Endothelial cell of umbilical vein (primary cell): ENCODE results near the gene ANKRD31. TPM values are rescaled to one million over a fixed set of nuclear protein-coding genes. Genes with fewer than 3 reads are reported as not detected.

Experiments
- BruUV-seq: library from RNA; stranded (reverse); fragments of 400-500 nt; replicated peaks from 2 replicates; lab custom pipeline; 2021; lab: Mats Ljungman, UMichigan
- CTCF ChIA-PET: fragments of 300-600, 350-600 bp; sonication (Branson Sonifier 250); formaldehyde crosslinking; loops from one replicate; lab custom pipeline; 2021; ENCODE audit warnings: antibody characterized with exemption, inconsistent platforms; lab: Charles Lee
- POLR2A ChIA-PET: fragments of 300-600, 350-600 bp; sonication (Branson Sonifier 250); formaldehyde crosslinking; loops from one replicate; lab custom pipeline; 2021; ENCODE audit warnings: antibody characterized with exemption, inconsistent platforms; lab: Charles Lee
- DNase-seq: peaks from one replicate; pipeline ENCODE4 v3.0.0-alpha.2; 2011; ENCODE audit warnings: low read depth, low spot score
- FAIRE-seq: peaks from 2 replicates; lab custom pipeline; 2011; peaks lifted over from hg19 to GRCh38; lab: Jason Lieb, UNC
- H2AFZ ChIP-seq: 2 replicates; pipeline ENCODE4 v1.6.0; 2012; ENCODE audit warnings: low read depth, low read length, control low read depth, inconsistent platforms
- H3K27ac ChIP-seq: 2 replicates; pipeline ENCODE4 v1.5.1; 2011; ENCODE audit warnings: low read depth, mild to moderate bottlenecking, control low read depth, low read length, moderate library complexity; ENCODE audit not compliant: insufficient read depth
- H3K27me3 ChIP-seq, 2 experiments: 2 replicates each; pipeline versions ENCODE4 v1.6.0 to v1.6.1; 2011; ENCODE audit warnings: low read length in 2 of 2, mixed read lengths in 1 of 2; ENCODE audit not compliant: control insufficient read depth in 2 of 2, insufficient read depth in 2 of 2
- H3K36me3 ChIP-seq, 2 experiments: 2 replicates in 1 of 2; 3 replicates in 1 of 2; pipeline ENCODE4 v1.5.1; 2011; ENCODE audit warnings: low read length in 2 of 2, mild to moderate bottlenecking in 1 of 2, moderate library complexity in 1 of 2; ENCODE audit not compliant: control insufficient read depth in 2 of 2, insufficient read depth in 2 of 2; ENCODE audit errors: extremely low read depth in 1 of 2
- H3K4me1 ChIP-seq: 3 replicates; pipeline ENCODE4 v1.5.1; 2011; ENCODE audit warnings: mild to moderate bottlenecking, low read length; ENCODE audit not compliant: control insufficient read depth, insufficient read depth; ENCODE audit errors: extremely low read depth
- H3K4me2 ChIP-seq: 2 replicates; pipeline ENCODE4 v1.6.1; 2011; ENCODE audit warnings: low read length, control low read depth, mixed read lengths; ENCODE audit not compliant: insufficient read depth
- H3K4me3 ChIP-seq, 3 experiments: fragments of 200-600 bp in 1 of 3; sonication (generic), shearing (Covaris generic) in 1 of 3; replicated peaks in 1 of 3; 2 replicates each; pipeline ENCODE4 v1.5.1; 2011 to 2016; ENCODE audit warnings: control low read depth in 3 of 3, low read length in 3 of 3, mild to moderate bottlenecking in 2 of 3, inconsistent platforms in 1 of 3, low read depth in 1 of 3, moderate library complexity in 1 of 3; ENCODE audit not compliant: insufficient read depth in 1 of 3
- H3K79me2 ChIP-seq: 2 replicates; pipeline ENCODE4 v1.6.0; 2012; ENCODE audit warnings: low read length, inconsistent platforms; ENCODE audit not compliant: control insufficient read depth, insufficient read depth
- H3K9ac ChIP-seq: replicated peaks from 2 replicates; pipeline ENCODE3; 2011; ENCODE audit warnings: low read length, control low read depth; ENCODE audit not compliant: insufficient read depth; ENCODE audit errors: extremely low read depth
- H3K9me1 ChIP-seq: replicated peaks from 3 replicates; pipeline ENCODE4 v1.6.0; 2011; ENCODE audit warnings: mild to moderate bottlenecking, low read length; ENCODE audit not compliant: control insufficient read depth, insufficient read depth; ENCODE audit errors: extremely low read depth
- H3K9me3 ChIP-seq: replicated peaks from 2 replicates; pipeline ENCODE4 v1.5.1; 2012; ENCODE audit warnings: low read length, inconsistent platforms; ENCODE audit not compliant: control insufficient read depth, insufficient read depth
- H4K20me1 ChIP-seq: replicated peaks from 2 replicates; pipeline ENCODE3; 2011; ENCODE audit warnings: mild to moderate bottlenecking, low read length; ENCODE audit not compliant: control insufficient read depth, insufficient read depth; ENCODE audit errors: extremely low read depth
- CTCF ChIP-seq, 2 donors: IDR thresholded peaks; 1 replicate in 1 of 2; 2 replicates in 1 of 2; pipeline ENCODE4 v1.5.1; 2011; ENCODE audit warnings: low read length in 2 of 2, mild to moderate bottlenecking in 2 of 2, moderate library complexity in 2 of 2, control low read depth in 1 of 2, inconsistent platforms in 1 of 2, low read depth in 1 of 2; ENCODE audit not compliant: insufficient read depth in 1 of 2; ENCODE audit errors: extremely low read depth in 1 of 2
- EZH2 ChIP-seq: IDR thresholded peaks from 2 replicates; pipeline ENCODE4 v1.6.1; 2012; ENCODE audit warnings: borderline replicate concordance, low read depth, mild to moderate bottlenecking, moderate library complexity, low read length, inconsistent platforms; ENCODE audit not compliant: severe bottlenecking
- GATA2 ChIP-seq: IDR thresholded peaks from 2 replicates; pipeline ENCODE4 v1.7.0; 2011; ENCODE audit warnings: low read depth, mild to moderate bottlenecking, moderate library complexity, mixed read lengths, low read length; ENCODE audit not compliant: insufficient read length, insufficient read depth
- JUN ChIP-seq: IDR thresholded peaks from 2 replicates; pipeline ENCODE4 v1.6.1; 2011; ENCODE audit warnings: borderline replicate concordance, low read depth; ENCODE audit not compliant: insufficient read length, insufficient read depth
- MAX ChIP-seq: IDR thresholded peaks from 2 replicates; pipeline ENCODE4 v1.6.1; 2011; ENCODE audit not compliant: insufficient read depth, insufficient read length
- MYC ChIP-seq: IDR thresholded peaks from one replicate; pipeline ENCODE4 v1.6.1; 2011; ENCODE audit warnings: mild to moderate bottlenecking, low read depth, low read length
- POLR2A ChIP-seq: IDR thresholded peaks from 2 replicates; pipeline ENCODE4 v1.6.1; 2012; ENCODE audit warnings: low read depth, mild to moderate bottlenecking, control low read depth, low read length
- POLR2AphosphoS5 ChIP-seq: IDR thresholded peaks from 2 replicates; pipeline ENCODE4 v1.6.1; 2012; ENCODE audit warnings: low read depth, mild to moderate bottlenecking, control low read depth, low read length, moderate library complexity; ENCODE audit not compliant: insufficient read depth
- dilution Hi-C: fragments of 300-500 bp; cut with MboI; formaldehyde crosslinking; loops from one replicate; pipeline ENCODE4 v1.15.0; 2019; ENCODE audit warnings: low sequenced_read_pairs; ENCODE audit not compliant: extremely low pct_ligation_motif_present
- intact Hi-C: fragments of 100-400 bp; cut with micrococcal nuclease; formaldehyde crosslinking; loops from one replicate; pipeline ENCODE4 v1.10.0; 2022
- polyA plus RNA-seq, 4 experiments: library from polyadenylated mRNA; depleted of rRNA in 3 of 4; stranded (reverse) in 3 of 4; unstranded in 1 of 4; fragments of >200 nt; gene quantifications; 2 replicates each; pipeline versions ENCODE4 v1.2.1 to v1.2.3, GENCODE V29; 2011 to 2012; ENCODE audit warnings: missing spikeins in 1 of 4
- total RNA-seq: library from RNA; stranded (reverse); gene quantifications from 2 replicates; pipeline ENCODE4 v1.2.3, GENCODE V29; 2021

Gene ANKRD31
- total and polyA plus RNA-seq, 2 donors (not counting 3 experiments of a cell fraction or from before 2014, with no cell fraction given): not detected

- no peak overlapping the region for H2AFZ ChIP-seq
- no peaks in the 10 kb centered on the region for H3K4me1 ChIP-seq
- H3K4me3 ChIP-seq: no peak overlapping the region
- H3K27me3 ChIP-seq: peaks cover 0 to 1% of the 10 kb centered on the region in 2 experiments
- dilution Hi-C loops (no loop called here), intact Hi-C loops (no loop called here)
- BruUV-seq: no TSS peak
- no peaks in the 10 kb centered on the region for H3K79me2 ChIP-seq
- no peaks in the 10 kb centered on the region for H3K36me3 ChIP-seq
- no peaks in the 10 kb centered on the region for H3K9me3 ChIP-seq
- DNase-seq (no peak), FAIRE-seq (no peak)
- H3K27ac ChIP-seq: no peak overlapping the region
- no peak overlapping the region for H3K4me2 ChIP-seq
- H3K9me1 ChIP-seq: no peaks in the 10 kb centered on the region
- CTCF ChIA-PET: interaction anchor here (0.8 kb wide), 1 partner anchor 17 kb away, joined by 3 read pairs; no protein-coding TSS in a partner anchor
- TF ChIP-seq MYC: no peak
- no peak for TF ChIP-seq EZH2
- TF ChIP-seq CTCF (IDR thresholded peaks at IDR 0.05; ENCODE audit: extremely low read depth in 1 of 2, insufficient read depth in 1 of 2, low read depth in 1 of 2, low read length in 2 of 2): no peak
- TF ChIP-seq POLR2A: no peak
- no peak for TF ChIP-seq MAX
- H4K20me1 ChIP-seq: no peaks in the 10 kb centered on the region
- POLR2A ChIA-PET: no interaction called here
- H3K9ac ChIP-seq: no peak overlapping the region
Measured at GRCh38 chr5:75142566-75143136, 94.0 kb downstream of the ANKRD31 start.

GRCh38 chr5:75140277-75140676 is 96.4 kb downstream of the ANKRD31 start:
- FAIRE-seq: no peak
- intact Hi-C loops: no loop called here

More at GRCh38 chr5:75140277-75140676, 96.4 kb downstream of the ANKRD31 start:
- no peak for DNase-seq
- dilution Hi-C loops: no loop called here
- BruUV-seq: no TSS peak
- H3K9me3 ChIP-seq: no peaks in the 10 kb centered on the region
- H3K27ac ChIP-seq: no peak overlapping the region
- peaks cover 0 to 1% of the 10 kb centered on the region in 2 experiments for H3K27me3 ChIP-seq
- H4K20me1 ChIP-seq: no peaks in the 10 kb centered on the region
- H3K4me2 ChIP-seq: no peak overlapping the region
- TF ChIP-seq JUN (no peak), GATA2 (no peak), CTCF (IDR thresholded peaks at IDR 0.05; ENCODE audit: extremely low read depth in 1 of 2, insufficient read depth in 1 of 2, low read depth in 1 of 2, low read length in 2 of 2) (no peak), MAX (no peak), EZH2 (no peak), POLR2AphosphoS5 (no peak), MYC (no peak)
- no peak overlapping the region for H3K9ac ChIP-seq
- ChIA-PET POLR2A (no interaction called here), CTCF (no interaction called here)
- H3K36me3 ChIP-seq: no peaks in the 10 kb centered on the region
- no peaks in the 10 kb centered on the region for H3K79me2 ChIP-seq
- no peaks in the 10 kb centered on the region for H3K9me1 ChIP-seq
- H3K4me1 ChIP-seq: no peaks in the 10 kb centered on the region
- H2AFZ ChIP-seq: no peak overlapping the region
- H3K4me3 ChIP-seq: no peak overlapping the region
